Measurements from ENCODE around the gene ZBTB8A. TPM values are rescaled to one million over a fixed set of nuclear protein-coding genes. Genes with fewer than 3 reads are reported as not detected.
A peak's percentile ranks its signal among the peaks of the same experiment; 100 is the strongest.

The ZBTB8A gene
- polyA plus RNA-seq, 1 of the 3 experiments (the other 2 are of a cell fraction): 1.3 TPM

DNA sequence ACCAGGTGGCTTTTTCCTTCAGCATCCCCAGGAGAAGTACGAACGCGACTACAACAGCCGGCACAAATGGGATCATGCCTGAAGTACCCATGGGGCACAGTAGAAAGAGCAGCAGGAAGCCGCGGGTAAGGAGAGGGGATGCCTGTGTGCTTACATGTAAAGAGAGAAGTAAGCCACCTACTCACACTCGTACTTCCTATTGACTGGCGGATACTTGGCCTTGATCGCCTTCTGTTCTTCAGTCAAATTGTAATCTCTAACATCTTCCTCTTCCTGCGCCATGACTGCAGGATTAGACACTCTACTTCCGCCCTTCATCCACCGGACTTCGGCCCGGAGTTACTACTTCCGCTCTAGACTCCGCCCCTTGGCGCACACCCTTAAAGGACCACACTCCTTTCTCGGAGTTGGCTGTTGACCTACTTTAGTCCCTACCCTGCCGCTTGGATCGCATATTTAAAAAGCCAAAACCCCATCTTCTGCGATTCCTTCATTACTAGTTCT is 111.1 kb downstream of the ZBTB8A start, which contains the start of gene ZBTB8OS:
TSS of gene ZBTB8OS (minus strand) at position 303 of the 504 bp plus-strand sequence. CDS start at position 282, 21 bp downstream.
- H2AFZ ChIP-seq (ENCODE audit: low read depth): peak within 1 kb of the TSS; percentile 92
- H3K4me2 ChIP-seq: peak within 1 kb of the TSS; percentile 88
- H3K36me3 ChIP-seq (replicated peaks in 1 of 2; ENCODE audit: control insufficient read depth in 1 of 2, insufficient read depth in 2 of 2, low read length in 1 of 2): peaks cover 19 to 29% of the 10 kb centered on the region in 2 experiments
- H4K20me1 ChIP-seq (ENCODE audit: insufficient read depth): no peaks in the 10 kb centered on the region
- WGBS (ENCODE audit: low lambda C conversion rate): 1% methylated on average over 21 of the region's 21 CpGs
- no peaks in the 10 kb centered on the region for H3K9me3 ChIP-seq
- no peaks in the 10 kb centered on the region for H3K9me2 ChIP-seq
- POLR2A ChIA-PET: interaction anchor here (0.6 to 1.6 kb wide), 14 partner anchors 11 to 256 kb away, joined by 3 to 7 read pairs (median 4); partner anchors contain the start of genes BSDC1 and ZBTB8B
- peaks cover 4 to 13% of the 10 kb centered on the region in 2 experiments; a peak in 3 of 4 replicates for H3K4me1 ChIP-seq (ENCODE audit: control insufficient read depth in 1 of 2, insufficient read depth in 2 of 2, low read depth in 1 of 2, low read length in 1 of 2)
- peak within 1 kb of the TSS; percentile 93 for H3K9ac ChIP-seq
- H3K27me3 ChIP-seq (ENCODE audit: insufficient read depth): no peaks in the 10 kb centered on the region
- H3K79me2 ChIP-seq (ENCODE audit: insufficient read depth): peaks cover 90% of the 10 kb centered on the region
- DNase-seq: peak; percentile 86
- peaks cover 16% of the 10 kb centered on the region for H3F3A ChIP-seq (replicated peaks; ENCODE audit: insufficient read depth)
- peak within 1 kb of the TSS; percentile 77 to 79 for H3K4me3 ChIP-seq (ENCODE audit: low read depth in 2 of 2, low read length in 1 of 2)
- CTCF ChIA-PET: interaction anchor here (0.8 to 1.7 kb wide), 2 partner anchors 10 to 226 kb away, joined by 3 to 7 read pairs; no protein-coding TSS in a partner anchor
- H3K27ac ChIP-seq (ENCODE audit: low read depth in 2 of 2, low read length in 1 of 2): peak within 1 kb of the TSS; percentile 99 to 100
- TF ChIP-seq MXI1 (IDR thresholded peaks at IDR 0.05; ENCODE audit: low read depth, low read length) (peak; percentile 79; the same call in 1 of the 2 replicates), ELF1 (IDR thresholded peaks at IDR 0.05) (peak; percentile 98), RXRA (IDR thresholded peaks at IDR 0.05; ENCODE audit: borderline replicate concordance, low read depth) (no peak), FOXM1 (IDR thresholded peaks at IDR 0.05; ENCODE audit: low read depth) (no peak), MAX (IDR thresholded peaks at IDR 0.05; ENCODE audit: low read depth) (0 out of 2 replicates have a peak, but pooled peaks have one; percentile 53), NFIC (IDR thresholded peaks at IDR 0.05; ENCODE audit: borderline replicate concordance) (peak; percentile 61), RAD21 (IDR thresholded peaks at IDR 0.05; ENCODE audit: low read length) (no peak), CTCF (IDR thresholded peaks at IDR 0.05) (no peak), RFX5 (IDR thresholded peaks at IDR 0.05; ENCODE audit: low read length) (no peak), SIN3A (IDR thresholded peaks at IDR 0.05; ENCODE audit: borderline replicate concordance, low read depth, low read length) (no peak; the same call in 1 of the 2 replicates), GATA2 (CRISPR knock-in tag; IDR thresholded peaks at IDR 0.05) (peak; percentile 82), PBX3 (IDR thresholded peaks at IDR 0.05) (peak; percentile 9; the same call in 1 of the 2 replicates), TAF1 (IDR thresholded peaks at IDR 0.05; ENCODE audit: borderline replicate concordance, low read depth, low read length) (peak; percentile 79), POLR2AphosphoS5 (IDR thresholded peaks at IDR 0.05; ENCODE audit: low read depth, low read length) (peak; percentile 91), RCOR1 (IDR thresholded peaks at IDR 0.05; ENCODE audit: low read length) (no peak), EZH2phosphoT487 (IDR thresholded peaks at IDR 0.05; ENCODE audit: borderline replicate concordance, low read depth) (no peak), SMC3 (IDR thresholded peaks at IDR 0.05; ENCODE audit: low read depth, low read length) (no peak), CHD2 (IDR thresholded peaks at IDR 0.05; ENCODE audit: low read length, partially characterized antibody) (no peak), NRF1 (IDR thresholded peaks at IDR 0.05; ENCODE audit: low read depth, low read length) (no peak), TCF12 (IDR thresholded peaks at IDR 0.05) (no peak), GABPA (IDR thresholded peaks at IDR 0.05; ENCODE audit: low read depth) (peak; percentile 94), FOXJ3 (CRISPR knock-in tag; IDR thresholded peaks at IDR 0.05) (no peak), FOSL2 (IDR thresholded peaks at IDR 0.05; ENCODE audit: borderline replicate concordance, low read depth) (no peak)
- TF ChIP-seq, protein P1, sequence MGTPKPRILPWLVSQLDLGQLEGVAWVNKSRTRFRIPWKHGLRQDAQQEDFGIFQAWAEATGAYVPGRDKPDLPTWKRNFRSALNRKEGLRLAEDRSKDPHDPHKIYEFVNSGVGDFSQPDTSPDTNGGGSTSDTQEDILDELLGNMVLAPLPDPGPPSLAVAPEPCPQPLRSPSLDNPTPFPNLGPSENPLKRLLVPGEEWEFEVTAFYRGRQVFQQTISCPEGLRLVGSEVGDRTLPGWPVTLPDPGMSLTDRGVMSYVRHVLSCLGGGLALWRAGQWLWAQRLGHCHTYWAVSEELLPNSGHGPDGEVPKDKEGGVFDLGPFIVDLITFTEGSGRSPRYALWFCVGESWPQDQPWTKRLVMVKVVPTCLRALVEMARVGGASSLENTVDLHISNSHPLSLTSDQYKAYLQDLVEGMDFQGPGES (IDR thresholded peaks at IDR 0.05; ENCODE audit: low read depth, low read length): no peak
- TF ChIP-seq, protein P2, sequence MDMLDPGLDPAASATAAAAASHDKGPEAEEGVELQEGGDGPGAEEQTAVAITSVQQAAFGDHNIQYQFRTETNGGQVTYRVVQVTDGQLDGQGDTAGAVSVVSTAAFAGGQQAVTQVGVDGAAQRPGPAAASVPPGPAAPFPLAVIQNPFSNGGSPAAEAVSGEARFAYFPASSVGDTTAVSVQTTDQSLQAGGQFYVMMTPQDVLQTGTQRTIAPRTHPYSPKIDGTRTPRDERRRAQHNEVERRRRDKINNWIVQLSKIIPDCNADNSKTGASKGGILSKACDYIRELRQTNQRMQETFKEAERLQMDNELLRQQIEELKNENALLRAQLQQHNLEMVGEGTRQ (IDR thresholded peaks at IDR 0.05; ENCODE audit: borderline replicate concordance, low read depth, low read length): no peak
- TF ChIP-seq, protein P3, sequence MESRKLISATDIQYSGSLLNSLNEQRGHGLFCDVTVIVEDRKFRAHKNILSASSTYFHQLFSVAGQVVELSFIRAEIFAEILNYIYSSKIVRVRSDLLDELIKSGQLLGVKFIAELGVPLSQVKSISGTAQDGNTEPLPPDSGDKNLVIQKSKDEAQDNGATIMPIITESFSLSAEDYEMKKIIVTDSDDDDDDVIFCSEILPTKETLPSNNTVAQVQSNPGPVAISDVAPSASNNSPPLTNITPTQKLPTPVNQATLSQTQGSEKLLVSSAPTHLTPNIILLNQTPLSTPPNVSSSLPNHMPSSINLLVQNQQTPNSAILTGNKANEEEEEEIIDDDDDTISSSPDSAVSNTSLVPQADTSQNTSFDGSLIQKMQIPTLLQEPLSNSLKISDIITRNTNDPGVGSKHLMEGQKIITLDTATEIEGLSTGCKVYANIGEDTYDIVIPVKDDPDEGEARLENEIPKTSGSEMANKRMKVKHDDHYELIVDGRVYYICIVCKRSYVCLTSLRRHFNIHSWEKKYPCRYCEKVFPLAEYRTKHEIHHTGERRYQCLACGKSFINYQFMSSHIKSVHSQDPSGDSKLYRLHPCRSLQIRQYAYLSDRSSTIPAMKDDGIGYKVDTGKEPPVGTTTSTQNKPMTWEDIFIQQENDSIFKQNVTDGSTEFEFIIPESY (IDR thresholded peaks at IDR 0.05; ENCODE audit: borderline replicate concordance, low read depth): no peak; the same call in 1 of the 2 replicates

All from SK-N-SH (cell line).